K562 (cell line): ENCODE measurements around the gene CHD2. TPM values are rescaled to one million over a fixed set of nuclear protein-coding genes. Genes with fewer than 3 reads are reported as not detected.

Experiments
- ATAC-seq: fragments of 200-7000 bp; cut with Tn5 transposase; 3 replicates; pipeline ENCODE4 v1.9.1; 2020; ENCODE audit warnings: moderate library complexity
- BruUV-seq: library from RNA; stranded (reverse); fragments of 400-500 nt; replicated peaks from 2 replicates; lab custom pipeline; 2021; lab: Mats Ljungman, UMichigan
- CTCF ChIA-PET: fragments of 300-600 bp; formaldehyde crosslinking; extraction: SDS; loops from one replicate; lab custom pipeline; 2021; ENCODE audit warnings: low intra/inter-chr PET ratio; lab: Yijun Ruan, JAX
- POLR2A ChIA-PET: fragments of 300-600, 350-650 bp; sonication (Branson Sonifier 250); formaldehyde crosslinking; extraction: SDS; loops from one replicate; lab custom pipeline; 2021; ENCODE audit warnings: antibody characterized with exemption, inconsistent platforms; lab: Yijun Ruan, JAX
- DNase-seq, 4 experiments: peaks; one replicate each; pipeline versions ENCODE4 v3.0.0 to v3.0.0-alpha.2; 2011 to 2018; ENCODE audit warnings: low spot score in 3 of 4, mixed read lengths in 3 of 4; ENCODE audit errors: extremely low read depth in 1 of 4
- FAIRE-seq: peaks from 2 replicates; lab custom pipeline; 2011; peaks lifted over from hg19 to GRCh38; lab: Jason Lieb, UNC
- H2AFZ ChIP-seq: 2 replicates; pipeline ENCODE4 v1.6.0; 2011; ENCODE audit warnings: low read depth, low read length, control low read depth, inconsistent platforms
- H3K27ac ChIP-seq: fragments of 200-600 bp; 3 replicates; pipeline ENCODE4 v1.8.0; 2011; ENCODE audit warnings: low read depth, mild to moderate bottlenecking, control low read depth, inconsistent platforms, low read length, moderate library complexity, mixed read lengths; ENCODE audit errors: extremely low read depth
- H3K27me3 ChIP-seq, 2 experiments: fragments of 300-600 bp in 1 of 2; 2 replicates in 1 of 2; 3 replicates in 1 of 2; pipeline versions ENCODE4 v1.6.0 to v1.8.0; 2011; ENCODE audit warnings: inconsistent platforms in 2 of 2, low read length in 2 of 2, mild to moderate bottlenecking in 1 of 2, mixed read lengths in 1 of 2, moderate library complexity in 1 of 2; ENCODE audit not compliant: control insufficient read depth in 2 of 2, insufficient read depth in 2 of 2
- H3K36me3 ChIP-seq: fragments of 300-600 bp; 3 replicates; pipeline ENCODE4 v1.8.0; 2011; ENCODE audit warnings: mild to moderate bottlenecking, low read length, inconsistent platforms; ENCODE audit not compliant: control insufficient read depth, insufficient read depth
- H3K4me1 ChIP-seq, 2 experiments: fragments of 200-600 bp in 1 of 2; replicated peaks in 1 of 2; 2 replicates in 1 of 2; 3 replicates in 1 of 2; pipeline versions ENCODE4 v1.5.1 to v1.8.0; 2011; ENCODE audit warnings: inconsistent platforms in 2 of 2, low read length in 2 of 2, mild to moderate bottlenecking in 1 of 2, mixed read lengths in 1 of 2, moderate library complexity in 1 of 2; ENCODE audit not compliant: control insufficient read depth in 2 of 2, insufficient read depth in 2 of 2
- H3K4me2 ChIP-seq: 2 replicates; pipeline ENCODE4 v1.6.1; 2011; ENCODE audit warnings: low read length, control low read depth, inconsistent platforms, mixed read lengths; ENCODE audit not compliant: insufficient read depth
- H3K4me3 ChIP-seq: fragments of 200-600 bp; sonication (generic), shearing (Covaris generic); 2 replicates; pipeline ENCODE4 v1.5.1; 2016; ENCODE audit warnings: control low read depth, inconsistent platforms
- H3K79me2 ChIP-seq: fragments of 200-600 bp; 3 replicates; pipeline ENCODE4 v1.8.0; 2011; ENCODE audit warnings: low read length, inconsistent platforms; ENCODE audit not compliant: control insufficient read depth, insufficient read depth
- H3K9ac ChIP-seq, 2 experiments: 2 replicates each; pipeline versions ENCODE4 v1.6.0 to v1.6.1; 2011; ENCODE audit warnings: low read depth in 2 of 2, low read length in 2 of 2, control low read depth in 1 of 2, inconsistent platforms in 1 of 2, mild to moderate bottlenecking in 1 of 2, mixed read lengths in 1 of 2; ENCODE audit not compliant: insufficient read depth in 1 of 2
- H3K9me1 ChIP-seq: one replicate; pipeline ENCODE4 v1.6.0; 2011; ENCODE audit warnings: inconsistent platforms, mild to moderate bottlenecking, low read length, moderate library complexity; ENCODE audit not compliant: control insufficient read depth, insufficient read depth
- H3K9me3 ChIP-seq: replicated peaks from 2 replicates; pipeline ENCODE4 v1.5.1; 2011; ENCODE audit warnings: low read depth, low read length, inconsistent platforms; ENCODE audit not compliant: control insufficient read depth, insufficient read depth
- H4K20me1 ChIP-seq: replicated peaks from 2 replicates; pipeline ENCODE4 v1.6.1; 2011; ENCODE audit warnings: low read length, inconsistent platforms, mixed read lengths; ENCODE audit not compliant: control insufficient read depth, insufficient read depth
- CCNT2 ChIP-seq: IDR thresholded peaks from 2 replicates; pipeline ENCODE4 v1.6.1; 2011; ENCODE audit warnings: borderline replicate concordance, low read depth, mild to moderate bottlenecking, moderate library complexity, mixed read lengths, low read length; ENCODE audit not compliant: insufficient read length; ENCODE audit errors: extremely low read depth
- FUS ChIP-seq: fragments of 200-400 bp; formaldehyde crosslinking; optimal IDR thresholded peaks from 2 replicates; pipeline ENCODE3; 2017; ENCODE audit warnings: low read depth, low read length
- SAP30 ChIP-seq: fragments of 200-600 bp; sonication (generic); IDR thresholded peaks from 2 replicates; pipeline ENCODE4 v1.6.1; 2012; ENCODE audit warnings: borderline replicate concordance, low read depth, mild to moderate bottlenecking, moderate library complexity, low read length, control low read depth, inconsistent platforms; ENCODE audit not compliant: insufficient read depth, poor library complexity, severe bottlenecking
- ZC3H11A ChIP-seq: IDR thresholded peaks from 2 replicates; pipeline ENCODE4 v1.6.1; 2012; ENCODE audit warnings: low read depth, low read length, improper control_type of control experiment
- ZNF431 ChIP-seq: sonication (generic); formaldehyde crosslinking; IDR thresholded peaks from 2 replicates; pipeline ENCODE4 v1.8.0; 2022; ENCODE audit warnings: mild to moderate bottlenecking, missing genetic modification reagents
- whole genome bisulfite sequencing: fragments of 100-300 bp; shearing (Covaris generic); methylation state at CpG from one replicate; pipeline ENCODE4 v1.1.6; 2016; ENCODE audit warnings: low coverage, mixed read lengths; ENCODE audit not compliant: insufficient coverage; ENCODE audit errors: missing lambda C conversion rate; 5-methylcytosine and 5-hydroxymethylcytosine counted together
- in situ Hi-C: fragments of 300-500 bp; cut with MboI; formaldehyde crosslinking; loops from 4 replicates; pipeline ENCODE4 v1.15.0; 2018; ENCODE audit warnings: inconsistent platforms, mixed read lengths
- intact Hi-C: fragments of 100-400 bp; cut with micrococcal nuclease; formaldehyde crosslinking; loops from 2 replicates; pipeline ENCODE4 v1.14.2; 2022
- polyA plus RNA-seq, 8 experiments: library from polyadenylated mRNA; depleted of rRNA in 4 of 8; stranded (reverse) in 5 of 8; unstranded in 3 of 8; fragments of >200 nt; fragmentation: Nextera tagmentation in 2 of 8; fragmentation: Illumina TruSeq in 1 of 8; extraction: Ambion mirVana in 2 of 8; extraction: Trizol in 1 of 8; gene quantifications; 2 replicates each; pipeline versions ENCODE4 v1.2.1 to v1.2.3, GENCODE V29; 2011 to 2014; ENCODE audit warnings: inconsistent platforms in 1 of 8, missing spikeins in 1 of 8
- total RNA-seq, 7 experiments: library from RNA; depleted of rRNA in 6 of 7; stranded (reverse); fragments of >200 nt in 6 of 7; fragmentation: Illumina TruSeq in 2 of 7; extraction: Trizol in 2 of 7; gene quantifications; 2 replicates each; pipeline versions ENCODE4 v1.2.1 to v1.2.3, GENCODE V29; 2011 to 2021; ENCODE audit warnings: low replicate concordance in 1 of 7
- TF ChIP-seq, protein P1 (sequence below): fragments of 450-650 bp; IDR thresholded peaks from 2 replicates; pipeline ENCODE4 v1.6.1; 2016; ENCODE audit warnings: mild to moderate bottlenecking
- TF ChIP-seq, protein P2 (sequence below): IDR thresholded peaks from 2 replicates; pipeline ENCODE4 v1.6.1; 2011; ENCODE audit warnings: borderline replicate concordance, low read depth, mild to moderate bottlenecking, moderate library complexity, low read length; ENCODE audit not compliant: insufficient read depth, poor library complexity, severe bottlenecking
- TF ChIP-seq, protein P3 (sequence below): sonication (generic); formaldehyde crosslinking; IDR thresholded peaks from 2 replicates; pipeline ENCODE4 v1.8.0; 2022; ENCODE audit warnings: missing genetic modification reagents, mild to moderate bottlenecking, borderline replicate concordance

CHD2 gene
- total and polyA plus RNA-seq, 9 of the 15 experiments (the other 6 are each of a cell fraction or from before 2014, with no cell fraction given), result 38.9 to 70.8 (median 56.2) TPM

DNA sequence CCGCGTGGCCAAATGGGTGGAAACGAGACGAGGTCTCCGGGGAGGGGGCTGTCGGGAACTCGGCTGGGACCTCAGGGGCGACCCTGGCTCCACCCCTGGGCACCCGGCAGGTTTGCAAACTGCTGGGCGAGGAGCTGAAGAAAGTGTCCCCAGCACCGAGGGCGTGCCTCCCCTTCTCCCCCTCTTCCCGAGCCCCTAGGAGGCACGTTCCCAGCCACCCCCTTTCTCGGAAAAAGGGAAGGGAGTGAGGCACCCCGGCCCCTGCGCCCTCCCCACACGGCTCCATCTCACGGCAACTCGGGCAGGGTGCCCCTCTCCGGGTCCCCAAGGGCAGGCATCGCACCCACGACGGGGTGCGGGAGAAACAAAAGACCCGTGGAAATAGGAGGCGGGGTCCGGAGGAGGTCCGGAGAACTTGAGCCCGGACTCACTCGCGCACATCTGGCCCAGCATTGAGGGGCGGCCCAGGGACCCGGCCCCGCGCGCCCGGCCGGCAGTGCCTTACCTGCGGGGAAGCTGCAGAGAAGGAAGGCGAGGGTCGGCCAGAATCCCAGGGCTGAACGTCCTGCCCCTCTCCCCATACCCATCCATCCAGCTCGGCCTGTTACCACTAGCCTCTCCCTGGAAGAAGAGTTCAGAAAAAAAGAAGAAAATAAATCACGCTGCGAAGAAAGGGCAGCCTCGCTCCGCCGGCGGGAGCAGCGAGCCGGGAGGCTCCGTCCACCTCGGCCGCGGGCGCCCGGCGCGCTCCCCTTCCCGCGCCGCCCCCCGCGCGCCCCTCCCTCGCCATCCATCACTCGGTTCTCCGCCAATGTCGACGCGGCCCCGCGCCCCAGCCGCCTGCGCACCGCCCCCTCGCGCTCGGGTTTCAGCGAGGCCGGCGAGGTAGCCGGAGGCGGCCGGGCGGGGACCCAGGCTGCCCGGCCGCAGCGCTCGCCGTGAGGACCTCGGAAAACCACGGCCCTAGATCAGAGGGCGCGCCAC is 172.6 kb downstream of the CHD2 start (continued):
- TF ChIP-seq, protein P1, sequence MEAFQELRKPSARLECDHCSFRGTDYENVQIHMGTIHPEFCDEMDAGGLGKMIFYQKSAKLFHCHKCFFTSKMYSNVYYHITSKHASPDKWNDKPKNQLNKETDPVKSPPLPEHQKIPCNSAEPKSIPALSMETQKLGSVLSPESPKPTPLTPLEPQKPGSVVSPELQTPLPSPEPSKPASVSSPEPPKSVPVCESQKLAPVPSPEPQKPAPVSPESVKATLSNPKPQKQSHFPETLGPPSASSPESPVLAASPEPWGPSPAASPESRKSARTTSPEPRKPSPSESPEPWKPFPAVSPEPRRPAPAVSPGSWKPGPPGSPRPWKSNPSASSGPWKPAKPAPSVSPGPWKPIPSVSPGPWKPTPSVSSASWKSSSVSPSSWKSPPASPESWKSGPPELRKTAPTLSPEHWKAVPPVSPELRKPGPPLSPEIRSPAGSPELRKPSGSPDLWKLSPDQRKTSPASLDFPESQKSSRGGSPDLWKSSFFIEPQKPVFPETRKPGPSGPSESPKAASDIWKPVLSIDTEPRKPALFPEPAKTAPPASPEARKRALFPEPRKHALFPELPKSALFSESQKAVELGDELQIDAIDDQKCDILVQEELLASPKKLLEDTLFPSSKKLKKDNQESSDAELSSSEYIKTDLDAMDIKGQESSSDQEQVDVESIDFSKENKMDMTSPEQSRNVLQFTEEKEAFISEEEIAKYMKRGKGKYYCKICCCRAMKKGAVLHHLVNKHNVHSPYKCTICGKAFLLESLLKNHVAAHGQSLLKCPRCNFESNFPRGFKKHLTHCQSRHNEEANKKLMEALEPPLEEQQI, result no peak
- TF ChIP-seq, all 486 proteins: peak for 7

DNA sequence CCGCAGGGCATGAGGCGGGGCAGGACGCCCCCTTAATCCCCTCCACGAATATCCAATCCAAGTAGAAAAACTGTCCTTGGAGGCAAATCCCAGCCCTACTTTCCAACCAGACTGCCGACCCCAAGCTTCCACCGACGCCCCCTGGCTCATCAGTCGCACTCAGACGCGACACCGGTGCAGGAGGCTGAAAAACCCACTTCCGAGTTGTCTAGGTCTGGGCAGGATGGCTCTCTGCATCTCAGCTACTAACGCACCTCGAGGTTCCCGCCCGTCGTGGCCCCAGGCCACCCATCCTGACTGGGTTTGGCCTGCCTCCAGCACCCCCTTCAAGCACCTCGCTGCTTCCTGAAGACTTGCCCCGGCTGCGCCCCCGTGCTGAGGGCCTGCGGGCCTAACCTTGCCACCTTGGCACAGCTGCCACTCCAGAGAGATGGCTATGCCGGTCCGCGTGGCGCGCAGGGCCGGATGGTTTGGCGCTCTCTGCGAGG is 173.4 kb downstream of the CHD2 start:
- POLR2A ChIA-PET, result no interaction called here
- Histone ChIP-seq H3K4me1 (peaks cover 0 to 18% of the 10 kb centered on the region in 2 experiments; a peak in 2 of 5 replicates), H3K27me3 (peaks cover 72 to 73% of the 10 kb centered on the region in 2 experiments), H3K9ac (no peak overlapping the region), H3K27ac (no peak overlapping the region), H3K9me3 (no peaks in the 10 kb centered on the region), H4K20me1 (peaks cover 5% of the 10 kb centered on the region; the same call in 1 of the 2 replicates), H3K79me2 (no peaks in the 10 kb centered on the region), H3K4me2 (no peak overlapping the region), H3K36me3 (no peaks in the 10 kb centered on the region), H3K9me1 (no peaks in the 10 kb centered on the region), H3K4me3 (no peak overlapping the region), H2AFZ (no peak overlapping the region)
- no TSS peak for BruUV-seq
- ATAC-seq (no peak), DNase-seq (no peak), FAIRE-seq (no peak)
- intact Hi-C loops, result no loop called here
- WGBS, result 15% methylated on average over 19 of the region's 30 CpGs
- in situ Hi-C loops, result no loop called here
- CTCF ChIA-PET, result no interaction called here
- no peak for TF ChIP-seq ZNF431 (CRISPR knock-in tag)
- TF ChIP-seq SAP30, result no peak
- TF ChIP-seq ZC3H11A, result no peak
- no peak for TF ChIP-seq FUS
- TF ChIP-seq, protein P2, sequence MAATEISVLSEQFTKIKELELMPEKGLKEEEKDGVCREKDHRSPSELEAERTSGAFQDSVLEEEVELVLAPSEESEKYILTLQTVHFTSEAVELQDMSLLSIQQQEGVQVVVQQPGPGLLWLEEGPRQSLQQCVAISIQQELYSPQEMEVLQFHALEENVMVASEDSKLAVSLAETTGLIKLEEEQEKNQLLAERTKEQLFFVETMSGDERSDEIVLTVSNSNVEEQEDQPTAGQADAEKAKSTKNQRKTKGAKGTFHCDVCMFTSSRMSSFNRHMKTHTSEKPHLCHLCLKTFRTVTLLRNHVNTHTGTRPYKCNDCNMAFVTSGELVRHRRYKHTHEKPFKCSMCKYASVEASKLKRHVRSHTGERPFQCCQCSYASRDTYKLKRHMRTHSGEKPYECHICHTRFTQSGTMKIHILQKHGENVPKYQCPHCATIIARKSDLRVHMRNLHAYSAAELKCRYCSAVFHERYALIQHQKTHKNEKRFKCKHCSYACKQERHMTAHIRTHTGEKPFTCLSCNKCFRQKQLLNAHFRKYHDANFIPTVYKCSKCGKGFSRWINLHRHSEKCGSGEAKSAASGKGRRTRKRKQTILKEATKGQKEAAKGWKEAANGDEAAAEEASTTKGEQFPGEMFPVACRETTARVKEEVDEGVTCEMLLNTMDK, result no peak
- TF ChIP-seq, protein P3, sequence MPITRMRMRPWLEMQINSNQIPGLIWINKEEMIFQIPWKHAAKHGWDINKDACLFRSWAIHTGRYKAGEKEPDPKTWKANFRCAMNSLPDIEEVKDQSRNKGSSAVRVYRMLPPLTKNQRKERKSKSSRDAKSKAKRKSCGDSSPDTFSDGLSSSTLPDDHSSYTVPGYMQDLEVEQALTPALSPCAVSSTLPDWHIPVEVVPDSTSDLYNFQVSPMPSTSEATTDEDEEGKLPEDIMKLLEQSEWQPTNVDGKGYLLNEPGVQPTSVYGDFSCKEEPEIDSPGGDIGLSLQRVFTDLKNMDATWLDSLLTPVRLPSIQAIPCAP (CRISPR knock-in tag), result no peak
- no peak for TF ChIP-seq CCNT2
